SKM-1 treated with dmso at 0.1 percent for 144 hours (cell line): Measurements from ENCODE around the gene RPL19.

Experiments
- DNase-seq: peaks from one replicate; lab custom pipeline; 2025; ENCODE audit not compliant: unreplicated experiment; lab: John Stamatoyannopoulos, UW

The RPL19 gene

GRCh38 chr17:39171933-39172332, 28.1 kb upstream of the RPL19 start:
- no peak for DNase-seq

GRCh38 chr17:39173080-39173479, 27.0 kb upstream of the RPL19 start:
- no peak for DNase-seq

- no peak for DNase-seq
Measured at GRCh38 chr17:39173526-39174274, 26.4 kb upstream of the RPL19 start.

GRCh38 chr17:39174920-39175694, 25.0 kb upstream of the RPL19 start:
- peak; percentile 67 for DNase-seq

- no peak for DNase-seq
Measured at GRCh38 chr17:39175695-39176093, 24.4 kb upstream of the RPL19 start.

- DNase-seq: no peak
Measured at GRCh38 chr17:39177256-39177655, 22.8 kb upstream of the RPL19 start.

- DNase-seq: no peak
Measured at GRCh38 chr17:39178536-39178935, 21.5 kb upstream of the RPL19 start.

GRCh38 chr17:39181303-39181702, 18.8 kb upstream of the RPL19 start:
- no peak for DNase-seq

GRCh38 chr17:39183045-39183444, 17.0 kb upstream of the RPL19 start:
- DNase-seq: no peak

- DNase-seq: no peak
Measured at GRCh38 chr17:39183720-39184119, 16.4 kb upstream of the RPL19 start.

GRCh38 chr17:39186481-39187002, 13.5 kb upstream of the RPL19 start:
- no peak for DNase-seq

GRCh38 chr17:39187152-39187830, 12.8 kb upstream of the RPL19 start:
- DNase-seq: peak; percentile 17

- DNase-seq: no peak
Measured at GRCh38 chr17:39191750-39192510, 8.2 kb upstream of the RPL19 start.

- DNase-seq: no peak
Measured at GRCh38 chr17:39192901-39193300, 7.2 kb upstream of the RPL19 start.

- DNase-seq: no peak
Measured at GRCh38 chr17:39193346-39193745, 6.7 kb upstream of the RPL19 start.

- peak; percentile 44 for DNase-seq
Measured at GRCh38 chr17:39194089-39194984, 5.7 kb upstream of the RPL19 start.

GRCh38 chr17:39194985-39195524, 5.0 kb upstream of the RPL19 start:
- no peak for DNase-seq

GRCh38 chr17:39195568-39196160, 4.4 kb upstream of the RPL19 start:
- DNase-seq: no peak

GRCh38 chr17:39196241-39196807, 3.8 kb upstream of the RPL19 start:
- no peak for DNase-seq
